HEK293 (cell line): ENCODE data around the gene TBC1D8.

Source experiments
- CTCF ChIA-PET: fragments of 350-600 bp; formaldehyde crosslinking; extraction: SDS; loops from one replicate; lab custom pipeline; 2021; ENCODE audit warnings: antibody characterized with exemption; lab: Yijun Ruan, JAX
- POLR2A ChIA-PET: fragments of 300-600 bp; formaldehyde crosslinking; extraction: SDS; loops from one replicate; lab custom pipeline; 2020; ENCODE audit warnings: antibody characterized with exemption, inconsistent platforms; lab: Yijun Ruan, JAX
- H3K27ac ChIP-seq: fragments of 200-500 bp; sonication (Bioruptor generic); 2 replicates; pipeline ENCODE4 v1.5.1; 2014; ENCODE audit warnings: low read depth, low read length, control low read depth, inconsistent platforms; ENCODE audit errors: extremely low read depth
- H3K36me3 ChIP-seq, 2 experiments: fragments of 200-500 bp in 1 of 2; sonication (Bioruptor generic) in 1 of 2; 1 replicate in 1 of 2; 2 replicates in 1 of 2; pipeline ENCODE4 v1.5.1; 2014 to 2017; ENCODE audit warnings: inconsistent platforms in 2 of 2, low read length in 2 of 2; ENCODE audit not compliant: control insufficient read depth in 2 of 2, insufficient read depth in 1 of 2
- H3K4me1 ChIP-seq: fragments of 200-500 bp; sonication (Bioruptor generic); 2 replicates; pipeline ENCODE4 v1.5.1; 2014; ENCODE audit warnings: mild to moderate bottlenecking, low read length, inconsistent platforms; ENCODE audit not compliant: control insufficient read depth, insufficient read depth
- H3K4me3 ChIP-seq: 2 replicates; pipeline ENCODE4 v1.5.1; 2011; ENCODE audit warnings: low read depth, mild to moderate bottlenecking, control low read depth, low read length, moderate library complexity
- H3K9me3 ChIP-seq: fragments of 200-500 bp; sonication (Bioruptor generic); 2 replicates; pipeline ENCODE4 v1.5.1; 2014; ENCODE audit warnings: low read depth, low read length, inconsistent platforms; ENCODE audit not compliant: control insufficient read depth, insufficient read depth
- HOXC10 ChIP-seq: sonication (generic); formaldehyde crosslinking; IDR thresholded peaks from 2 replicates; pipeline ENCODE4 v1.8.1; 2023; ENCODE audit warnings: mild to moderate bottlenecking, missing genetic modification reagents
- OSR2 ChIP-seq: fragments of 450-650 bp; formaldehyde crosslinking; IDR thresholded peaks from 2 replicates; pipeline ENCODE4 v1.5.1; 2016; ENCODE audit warnings: missing biosample characterization, missing genetic modification characterization
- RBAK ChIP-seq: fragments of 450-650 bp; formaldehyde crosslinking; IDR thresholded peaks from 2 replicates; pipeline ENCODE4 v1.5.1; 2016; ENCODE audit warnings: missing biosample characterization, missing genetic modification characterization
- REPIN1 ChIP-seq: fragments of 450-650 bp; formaldehyde crosslinking; IDR thresholded peaks from 2 replicates; pipeline ENCODE4 v1.5.1; 2017; ENCODE audit warnings: missing biosample characterization, missing genetic modification characterization, low read depth
- SALL2 ChIP-seq: fragments of 450-650 bp; formaldehyde crosslinking; IDR thresholded peaks from 2 replicates; pipeline ENCODE4 v1.5.0; 2017; ENCODE audit warnings: missing biosample characterization, mild to moderate bottlenecking, missing genetic modification characterization, borderline replicate concordance
- SCRT2 ChIP-seq: fragments of 450-650 bp; formaldehyde crosslinking; IDR thresholded peaks from 2 replicates; pipeline ENCODE4 v1.5.1; 2016; ENCODE audit warnings: missing biosample characterization, missing genetic modification characterization
- SP2 ChIP-seq: fragments of 450-650 bp; formaldehyde crosslinking; IDR thresholded peaks from 2 replicates; pipeline ENCODE4 v1.5.1; 2016; ENCODE audit warnings: missing biosample characterization, missing genetic modification characterization
- SP7 ChIP-seq: fragments of 450-650 bp; formaldehyde crosslinking; IDR thresholded peaks from 2 replicates; pipeline ENCODE4 v1.5.1; 2016; ENCODE audit warnings: missing biosample characterization, missing genetic modification characterization
- WT1 ChIP-seq: fragments of 450-650 bp; formaldehyde crosslinking; IDR thresholded peaks from 2 replicates; pipeline ENCODE4 v1.5.1; 2016; ENCODE audit warnings: missing biosample characterization, missing genetic modification characterization
- ZNF175 ChIP-seq: fragments of 450-650 bp; formaldehyde crosslinking; IDR thresholded peaks from 2 replicates; pipeline ENCODE4 v1.5.1; 2016; ENCODE audit warnings: missing biosample characterization, missing genetic modification characterization
- ZNF274 ChIP-seq, 2 experiments: fragments of 200-500 bp in 1 of 2; fragments of 450-650 bp in 1 of 2; sonication (Bioruptor generic) in 1 of 2; formaldehyde crosslinking in 1 of 2; IDR thresholded peaks; 2 replicates each; pipeline versions ENCODE4 v1.5.1 to v1.6.1; 2014 to 2016; ENCODE audit warnings: borderline replicate concordance in 1 of 2, inconsistent platforms in 1 of 2, low read length in 1 of 2, missing biosample characterization in 1 of 2, missing genetic modification characterization in 1 of 2
- ZNF302 ChIP-seq: fragments of 450-650 bp; formaldehyde crosslinking; IDR thresholded peaks from 2 replicates; pipeline ENCODE4 v1.5.1; 2016; ENCODE audit warnings: missing biosample characterization, missing genetic modification characterization, low read depth
- ZNF366 ChIP-seq: fragments of 450-650 bp; formaldehyde crosslinking; conservative IDR thresholded peaks from 2 replicates; pipeline ENCODE4 v1.5.1; 2016; ENCODE audit warnings: missing biosample characterization, missing genetic modification characterization
- ZNF555 ChIP-seq: fragments of 450-650 bp; formaldehyde crosslinking; conservative IDR thresholded peaks from 2 replicates; pipeline ENCODE4 v1.5.1; 2017; ENCODE audit warnings: missing biosample characterization, mild to moderate bottlenecking, missing genetic modification characterization, inconsistent platforms
- ZNF654 ChIP-seq: fragments of 450-650 bp; formaldehyde crosslinking; IDR thresholded peaks from 2 replicates; pipeline ENCODE4 v1.5.1; 2016; ENCODE audit warnings: low read depth, missing biosample characterization, missing genetic modification characterization
- ZNF664 ChIP-seq: fragments of 450-650 bp; formaldehyde crosslinking; IDR thresholded peaks from 2 replicates; pipeline ENCODE4 v1.5.1; 2016; ENCODE audit warnings: missing biosample characterization, missing genetic modification characterization
- TF ChIP-seq, protein P1 (sequence below): fragments of 450-650 bp; formaldehyde crosslinking; IDR thresholded peaks from 2 replicates; pipeline ENCODE4 v1.5.1; 2016; ENCODE audit warnings: missing biosample characterization, missing genetic modification characterization
- TF ChIP-seq, protein P2 (sequence below): fragments of 450-650 bp; formaldehyde crosslinking; IDR thresholded peaks from 2 replicates; pipeline ENCODE4 v1.5.1; 2016; ENCODE audit warnings: missing biosample characterization, missing genetic modification characterization

The TBC1D8 gene

DNA sequence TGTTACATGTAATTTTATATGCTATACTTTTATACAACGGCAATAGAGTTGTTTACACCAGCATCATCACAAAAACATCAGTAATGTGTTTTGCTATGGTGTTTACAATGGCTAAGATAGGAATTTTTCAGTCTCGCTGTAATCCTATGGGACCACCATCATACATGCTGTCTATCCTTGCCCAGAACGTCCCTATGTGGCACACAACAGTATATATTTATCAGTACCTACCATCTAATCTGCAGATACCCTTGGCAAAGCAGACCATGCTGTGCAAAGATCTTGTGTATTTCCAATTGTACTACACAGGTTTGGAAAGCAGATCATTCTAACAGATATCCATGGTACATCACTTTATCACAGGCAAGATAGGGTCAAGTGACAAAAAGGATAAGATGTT, 133.8 kb downstream of the TBC1D8 start:
- POLR2A ChIA-PET: no interaction called here
- H3K36me3 ChIP-seq: peaks cover 11 to 68% of the 10 kb centered on the region in 2 experiments
- CTCF ChIA-PET: interaction anchor here (0.6 kb wide), 1 partner anchor 190 kb away, joined by 3 read pairs; no protein-coding TSS in a partner anchor

DNA sequence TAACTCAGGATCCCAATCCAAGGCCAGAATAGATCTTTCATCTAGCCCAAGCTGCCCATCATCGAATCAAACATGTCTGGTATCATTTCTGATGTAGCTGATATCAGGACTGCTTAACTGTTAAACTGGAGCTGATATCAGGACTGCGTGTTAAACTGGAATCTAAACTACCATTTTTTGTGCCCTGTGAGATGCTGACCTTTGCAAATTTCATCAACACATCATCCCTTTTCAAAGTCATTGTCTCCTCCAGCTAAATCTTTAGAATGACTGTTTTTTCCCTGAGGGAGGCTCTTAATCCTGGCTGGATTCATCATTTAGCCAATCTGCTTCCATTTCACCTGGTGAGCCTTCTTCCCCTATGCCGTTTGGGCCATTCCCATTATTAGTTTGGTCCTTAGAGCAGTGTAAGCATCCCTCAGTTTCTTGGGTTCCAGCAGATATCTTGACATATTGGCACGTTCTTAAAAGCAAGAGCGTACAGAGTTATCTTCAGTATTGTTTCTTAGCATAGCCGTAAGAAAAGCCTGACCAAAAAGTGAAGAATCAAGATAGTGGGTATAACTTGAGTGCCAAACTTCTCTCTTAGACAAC, 136.8 kb downstream of the TBC1D8 start:
- H3K4me1 ChIP-seq: no peaks in the 10 kb centered on the region
- ChIA-PET POLR2A (no interaction called here), CTCF (interaction anchor here (0.8 to 1.1 kb wide), 4 partner anchors 138 to 191 kb away, joined by 3 to 5 read pairs (median 4); no protein-coding TSS in a partner anchor)

More for the DNA sequence above, 133.8 kb downstream of the TBC1D8 start:
- H3K27ac ChIP-seq: no peak overlapping the region
- TF ChIP-seq ZNF555 (tag by site-specific recombination): no peak
- TF ChIP-seq, all 188 proteins: peak for 0
- Histone ChIP-seq H3K9me3 (no peaks in the 10 kb centered on the region), H3K4me1 (no peaks in the 10 kb centered on the region), H3K4me3 (no peak overlapping the region)

DNA sequence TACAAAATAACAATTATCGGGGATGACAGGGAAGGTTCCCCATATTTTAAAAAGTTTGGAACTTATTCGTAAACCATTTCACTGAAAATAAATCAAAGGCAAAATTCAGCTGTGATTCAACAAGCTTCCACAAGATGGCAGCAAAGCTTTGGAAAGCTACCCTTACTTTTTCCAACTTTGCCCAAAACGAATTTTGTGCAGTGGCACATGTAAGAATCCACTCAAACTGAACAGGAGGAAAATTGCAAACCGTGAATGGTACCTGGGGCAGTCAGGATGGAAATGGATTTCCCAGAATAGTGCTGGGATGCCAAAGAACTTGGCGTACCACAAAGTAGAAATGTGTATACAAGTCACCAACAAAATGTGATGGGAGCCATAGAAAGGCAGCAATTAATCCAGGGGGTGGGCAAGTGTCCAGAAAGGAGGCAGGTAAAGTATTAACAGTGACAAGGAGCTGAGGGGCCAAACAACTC, 138.4 kb downstream of the TBC1D8 start:
- no peaks in the 10 kb centered on the region for H3K4me1 ChIP-seq
- H3K9me3 ChIP-seq: no peaks in the 10 kb centered on the region
- ChIA-PET CTCF (interaction anchor here (0.5 to 2.5 kb wide), 30 partner anchors 9 to 634 kb away, joined by 3 to 23 read pairs (median 4); no protein-coding TSS in a partner anchor), POLR2A (interaction anchor here (0.7 to 1.0 kb wide), 3 partner anchors 9 to 297 kb away, joined by 3 to 4 read pairs (median 3); partner anchors contain the start of gene TBC1D8)
- H3K4me3 ChIP-seq: no peak overlapping the region
- TF ChIP-seq ZNF664 (tag by site-specific recombination): no peak
- no peak for TF ChIP-seq ZNF366 (tag by site-specific recombination)
- TF ChIP-seq SALL2 (tag by site-specific recombination): no peak
- TF ChIP-seq, protein P1, sequence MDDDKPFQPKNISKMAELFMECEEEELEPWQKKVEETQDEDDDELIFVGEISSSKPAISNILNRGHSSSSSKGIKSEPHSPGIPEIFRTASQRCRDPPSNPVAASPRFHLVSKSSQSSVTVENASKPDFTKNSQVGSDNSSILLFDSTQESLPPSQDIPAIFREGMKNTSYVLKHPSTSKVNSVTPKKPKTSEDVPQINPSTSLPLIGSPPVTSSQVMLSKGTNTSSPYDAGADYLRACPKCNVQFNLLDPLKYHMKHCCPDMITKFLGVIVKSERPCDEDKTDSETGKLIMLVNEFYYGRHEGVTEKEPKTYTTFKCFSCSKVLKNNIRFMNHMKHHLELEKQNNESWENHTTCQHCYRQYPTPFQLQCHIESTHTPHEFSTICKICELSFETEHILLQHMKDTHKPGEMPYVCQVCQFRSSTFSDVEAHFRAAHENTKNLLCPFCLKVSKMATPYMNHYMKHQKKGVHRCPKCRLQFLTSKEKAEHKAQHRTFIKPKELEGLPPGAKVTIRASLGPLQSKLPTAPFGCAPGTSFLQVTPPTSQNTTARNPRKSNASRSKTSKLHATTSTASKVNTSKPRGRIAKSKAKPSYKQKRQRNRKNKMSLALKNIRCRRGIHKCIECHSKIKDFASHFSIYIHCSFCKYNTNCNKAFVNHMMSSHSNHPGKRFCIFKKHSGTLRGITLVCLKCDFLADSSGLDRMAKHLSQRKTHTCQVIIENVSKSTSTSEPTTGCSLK: no peak
- TF ChIP-seq HOXC10 (CRISPR knock-in tag): no peak
- no peak for TF ChIP-seq SP7 (tag by site-specific recombination)
- TF ChIP-seq WT1: no peak
- TF ChIP-seq REPIN1 (tag by site-specific recombination): no peak
- peak; percentile 48 for TF ChIP-seq ZNF654 (tag by site-specific recombination)
- no peak for TF ChIP-seq OSR2
- TF ChIP-seq, protein P2, sequence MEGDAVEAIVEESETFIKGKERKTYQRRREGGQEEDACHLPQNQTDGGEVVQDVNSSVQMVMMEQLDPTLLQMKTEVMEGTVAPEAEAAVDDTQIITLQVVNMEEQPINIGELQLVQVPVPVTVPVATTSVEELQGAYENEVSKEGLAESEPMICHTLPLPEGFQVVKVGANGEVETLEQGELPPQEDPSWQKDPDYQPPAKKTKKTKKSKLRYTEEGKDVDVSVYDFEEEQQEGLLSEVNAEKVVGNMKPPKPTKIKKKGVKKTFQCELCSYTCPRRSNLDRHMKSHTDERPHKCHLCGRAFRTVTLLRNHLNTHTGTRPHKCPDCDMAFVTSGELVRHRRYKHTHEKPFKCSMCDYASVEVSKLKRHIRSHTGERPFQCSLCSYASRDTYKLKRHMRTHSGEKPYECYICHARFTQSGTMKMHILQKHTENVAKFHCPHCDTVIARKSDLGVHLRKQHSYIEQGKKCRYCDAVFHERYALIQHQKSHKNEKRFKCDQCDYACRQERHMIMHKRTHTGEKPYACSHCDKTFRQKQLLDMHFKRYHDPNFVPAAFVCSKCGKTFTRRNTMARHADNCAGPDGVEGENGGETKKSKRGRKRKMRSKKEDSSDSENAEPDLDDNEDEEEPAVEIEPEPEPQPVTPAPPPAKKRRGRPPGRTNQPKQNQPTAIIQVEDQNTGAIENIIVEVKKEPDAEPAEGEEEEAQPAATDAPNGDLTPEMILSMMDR (tag by site-specific recombination): peak; percentile 65
- no peak overlapping the region for H3K27ac ChIP-seq
- H3K36me3 ChIP-seq: peaks cover 22 to 70% of the 10 kb centered on the region in 2 experiments

More for the DNA sequence above, 136.8 kb downstream of the TBC1D8 start:
- TF ChIP-seq, protein P1: no peak
- TF ChIP-seq SP7 (tag by site-specific recombination): no peak
- TF ChIP-seq ZNF302 (tag by site-specific recombination): no peak
- no peak for TF ChIP-seq ZNF175 (tag by site-specific recombination)
- no peak for TF ChIP-seq ZNF274 (IDR thresholded peaks at IDR 0.05; ENCODE audit: low read length)
- TF ChIP-seq ZNF274 (tag by site-specific recombination; IDR thresholded peaks at IDR 0.05; ENCODE audit: borderline replicate concordance): no peak
- no peak for TF ChIP-seq SCRT2 (tag by site-specific recombination)
- no peak for TF ChIP-seq RBAK (tag by site-specific recombination)
- TF ChIP-seq SP2 (tag by site-specific recombination): no peak
- TF ChIP-seq, all 188 proteins: peak for 0
- Histone ChIP-seq H3K27ac (no peak overlapping the region), H3K4me3 (no peak overlapping the region), H3K36me3 (peaks cover 14 to 68% of the 10 kb centered on the region in 2 experiments), H3K9me3 (no peaks in the 10 kb centered on the region)
